Kidney glomerular epithelial cell (primary cell): Measurements from ENCODE around the gene WNT7B.

Experiments used
- DNase-seq: peaks from one replicate; lab custom pipeline; 2025; lab: John Stamatoyannopoulos, UW

The WNT7B gene

DNA sequence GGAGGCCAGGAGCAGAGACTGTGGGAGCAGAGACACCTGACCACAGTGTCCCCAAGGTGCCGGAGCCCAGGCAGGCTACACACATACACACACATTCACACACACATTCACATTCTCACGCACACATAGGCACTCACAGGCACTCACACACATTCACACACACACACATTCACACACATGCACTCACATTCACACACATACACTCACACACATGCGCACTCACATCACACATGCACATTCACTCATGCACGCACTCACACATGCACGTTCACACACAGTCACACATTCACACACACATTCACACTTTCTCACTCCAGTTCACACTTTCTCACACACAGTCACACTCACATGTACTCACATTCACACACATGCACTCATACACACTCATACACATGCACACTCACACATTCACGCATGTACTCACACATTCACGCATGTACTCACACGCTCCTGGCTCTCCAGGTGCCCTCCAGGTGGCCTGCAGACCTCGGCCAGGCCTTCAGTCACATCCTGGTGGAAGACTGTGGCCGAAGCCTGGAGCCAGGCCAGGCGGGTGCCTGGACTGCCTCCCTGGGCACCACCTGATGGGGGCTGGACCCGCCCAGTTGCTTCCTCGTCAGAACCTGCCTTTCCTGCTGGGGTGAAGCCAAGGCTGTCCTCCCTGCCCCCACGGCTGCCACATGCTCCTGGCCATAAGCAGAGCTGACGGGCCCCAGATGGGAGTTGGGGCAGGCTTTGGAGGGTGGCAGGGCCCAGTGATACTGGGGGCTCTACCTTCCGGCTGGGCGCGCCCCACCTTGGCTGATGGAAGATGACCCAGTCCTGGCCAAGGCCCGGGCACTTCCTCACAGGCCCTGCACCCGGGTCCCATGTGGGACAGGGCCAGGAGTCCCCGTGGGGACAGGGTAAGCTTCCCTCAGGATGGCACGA lies 89.5 kb downstream of the WNT7B start:
- DNase-seq = no peak

DNA sequence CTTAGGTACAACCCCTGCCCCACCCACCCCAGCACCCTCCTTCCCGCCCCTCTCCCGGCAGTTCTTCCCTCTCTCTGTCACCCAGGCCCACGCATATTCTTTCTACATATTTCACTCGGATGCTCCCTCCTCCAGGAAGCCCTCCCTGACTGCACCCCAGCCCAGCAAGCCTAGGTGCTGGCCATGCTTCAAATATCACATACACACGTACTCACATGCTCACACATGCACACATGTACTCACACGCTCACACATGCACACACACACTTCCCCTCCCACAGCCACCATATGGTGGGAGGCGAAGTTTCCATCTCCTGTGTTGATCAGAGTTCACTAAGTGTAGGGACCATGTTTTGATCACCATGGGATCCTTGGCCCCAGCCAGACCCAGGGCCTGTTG lies 90.4 kb downstream of the WNT7B start:
- DNase-seq = no peak

DNA sequence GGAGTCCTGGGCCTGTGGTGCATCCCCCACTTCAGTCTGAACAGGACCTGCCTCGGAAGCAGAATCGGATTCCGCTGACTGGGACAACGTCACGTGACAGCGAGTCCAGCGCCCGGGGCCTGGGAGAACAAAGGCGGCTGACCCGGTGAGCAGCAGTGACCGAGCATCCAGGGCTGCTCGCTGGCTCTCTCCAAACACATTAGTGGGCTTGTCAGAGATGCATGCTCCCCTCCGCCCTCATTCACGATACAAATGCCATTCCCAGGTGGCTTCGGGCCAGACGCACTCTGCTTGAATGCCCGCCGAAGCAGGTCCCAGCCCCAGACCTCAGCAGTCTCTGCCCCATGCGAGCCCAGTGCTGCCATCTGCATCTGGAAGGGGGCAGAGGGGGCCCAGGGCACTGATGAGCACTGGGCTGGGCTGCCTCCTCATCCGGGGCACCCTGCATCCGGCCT lies 91.0 kb downstream of the WNT7B start:
- DNase-seq = no peak

DNA sequence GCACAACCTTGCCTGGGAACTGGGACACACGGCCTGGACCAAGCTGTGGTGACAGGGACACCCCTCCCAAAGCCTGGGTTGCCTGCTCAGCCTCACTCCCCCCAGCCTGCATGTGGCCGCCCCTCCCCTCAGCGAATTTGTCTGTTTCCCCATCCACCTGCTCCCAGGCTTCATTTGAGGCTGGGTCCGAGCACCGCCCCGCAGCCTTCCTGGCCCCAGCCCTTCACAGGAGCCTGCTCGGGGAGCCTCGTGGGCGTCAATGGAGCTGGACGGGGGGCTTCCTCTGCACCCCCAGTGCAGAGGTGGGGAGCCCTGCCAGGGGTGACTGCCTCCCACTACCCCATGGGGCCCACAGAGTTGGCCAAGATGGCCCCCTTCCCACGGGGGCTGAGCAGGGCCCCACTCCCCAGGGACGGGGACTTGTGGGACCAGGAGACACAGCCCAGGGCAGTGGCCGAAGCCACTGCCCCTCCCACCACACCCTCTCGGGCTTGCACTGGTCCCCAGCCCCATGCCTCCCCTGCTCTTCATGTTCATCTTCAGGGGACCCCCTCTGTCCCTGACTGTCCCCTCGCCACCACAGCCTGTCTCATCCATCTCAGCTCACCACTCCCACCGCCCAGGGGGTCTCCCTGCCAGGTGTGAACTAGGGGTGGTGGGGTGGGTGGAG lies 91.7 kb downstream of the WNT7B start:
- no peak for DNase-seq

GRCh38 chr22:45884201-45885062 lies 92.5 kb downstream of the WNT7B start:
- DNase-seq = no peak

DNA sequence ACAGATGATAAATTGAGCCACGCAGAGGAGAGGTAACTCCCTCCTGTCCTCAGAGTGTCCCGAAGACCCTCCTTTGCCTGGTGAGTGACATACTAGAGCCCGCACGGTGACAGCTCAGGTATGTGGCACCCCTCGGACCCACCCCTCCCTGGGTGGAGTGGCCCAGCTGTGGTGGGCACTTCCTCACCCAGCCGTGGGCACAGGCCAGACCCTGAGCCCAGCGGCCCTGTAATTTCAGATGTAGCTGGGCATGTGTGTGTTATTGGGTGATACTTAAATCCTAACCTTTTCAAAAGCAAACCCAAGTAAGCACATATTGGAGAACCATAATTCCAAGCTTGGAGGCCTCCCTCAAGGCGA lies 93.2 kb downstream of the WNT7B start:
- DNase-seq = no peak

- no peak for DNase-seq
Measured at GRCh38 chr22:45882881-45883810, 93.8 kb downstream of the WNT7B start.

DNA sequence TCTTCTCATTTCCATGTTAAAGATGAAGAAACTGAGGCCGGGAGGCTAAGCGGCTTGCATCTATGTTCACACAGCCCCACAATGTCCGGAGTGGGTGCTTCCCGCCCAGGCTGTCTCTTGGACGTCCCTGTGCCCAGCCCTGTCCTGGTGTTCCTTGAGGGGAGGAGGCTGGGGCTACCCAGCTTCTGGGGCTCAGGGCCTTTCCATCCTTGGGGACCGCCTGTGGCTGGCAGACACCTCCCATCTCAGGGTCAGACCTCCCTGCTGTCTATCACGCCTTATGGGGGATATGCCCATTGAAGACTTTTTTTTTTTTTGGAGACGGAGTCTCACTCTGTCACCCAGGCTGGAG lies 95.5 kb downstream of the WNT7B start:
- no peak for DNase-seq

- DNase-seq = no peak
Measured at GRCh38 chr22:45880716-45881523, 96.0 kb downstream of the WNT7B start.

GRCh38 chr22:45880091-45880715 lies 96.8 kb downstream of the WNT7B start:
- no peak for DNase-seq

- no peak for DNase-seq
Measured at GRCh38 chr22:45879552-45879949, 97.4 kb downstream of the WNT7B start.

- no peak for DNase-seq
Measured at GRCh38 chr22:45878901-45879551, 97.9 kb downstream of the WNT7B start.

DNA sequence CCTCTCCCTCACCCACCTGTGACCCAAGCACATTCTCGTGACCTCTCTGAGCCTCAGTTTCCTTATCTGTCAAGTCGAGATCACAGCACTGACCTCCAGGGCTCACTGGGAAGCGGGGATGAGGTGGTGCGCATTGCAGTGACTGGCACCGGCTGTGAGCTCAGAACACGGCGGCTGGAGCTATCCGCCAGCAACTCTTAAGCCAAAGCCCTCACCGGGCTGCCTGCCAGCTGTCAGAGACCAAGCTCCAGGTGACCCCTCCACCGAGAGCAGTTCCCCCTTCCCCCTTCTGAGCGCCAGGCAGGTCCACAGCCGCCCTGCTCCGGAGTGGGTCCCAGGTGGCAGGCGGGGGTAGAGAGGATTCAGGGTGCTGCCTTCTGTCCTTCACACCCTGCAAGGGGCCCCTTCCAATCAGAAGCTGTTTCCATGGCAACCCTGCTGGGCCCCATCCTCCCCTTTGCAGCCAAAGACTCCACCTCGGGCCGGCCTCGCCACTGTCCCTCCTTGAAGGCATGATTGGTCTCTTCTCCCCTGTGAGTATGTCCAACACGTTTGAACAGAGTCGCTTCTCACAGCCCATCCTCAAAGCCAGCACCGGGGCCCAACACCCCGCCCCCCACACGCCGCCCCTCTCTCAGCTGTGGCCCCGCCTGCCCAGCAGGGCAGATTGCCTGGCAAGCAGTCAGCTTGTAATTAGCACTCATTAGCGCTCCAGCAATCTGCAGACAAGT lies 98.7 kb downstream of the WNT7B start:
- DNase-seq = no peak

GRCh38 chr22:45877651-45878050 lies 99.3 kb downstream of the WNT7B start:
- no peak for DNase-seq

DNA sequence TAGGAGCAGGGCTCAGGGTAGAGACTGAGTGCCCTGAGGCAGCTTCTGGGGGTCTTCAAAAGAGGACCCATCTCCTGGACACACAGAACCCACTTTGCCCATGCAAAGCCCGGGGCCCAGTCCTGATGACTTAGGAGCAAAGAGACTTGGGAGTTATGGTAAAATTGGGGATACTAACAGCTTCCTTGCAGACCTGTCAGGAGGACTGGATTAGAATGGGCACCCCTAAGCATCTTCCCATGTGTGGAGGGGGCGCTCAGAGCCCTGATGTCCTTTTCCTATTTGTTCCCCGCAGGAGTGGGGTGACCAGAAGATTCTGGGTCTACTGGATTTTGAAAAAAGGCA lies 100.0 kb downstream of the WNT7B start:
- no peak for DNase-seq

GRCh38 chr22:45876136-45877035 lies 100.6 kb downstream of the WNT7B start:
- DNase-seq = no peak

DNA sequence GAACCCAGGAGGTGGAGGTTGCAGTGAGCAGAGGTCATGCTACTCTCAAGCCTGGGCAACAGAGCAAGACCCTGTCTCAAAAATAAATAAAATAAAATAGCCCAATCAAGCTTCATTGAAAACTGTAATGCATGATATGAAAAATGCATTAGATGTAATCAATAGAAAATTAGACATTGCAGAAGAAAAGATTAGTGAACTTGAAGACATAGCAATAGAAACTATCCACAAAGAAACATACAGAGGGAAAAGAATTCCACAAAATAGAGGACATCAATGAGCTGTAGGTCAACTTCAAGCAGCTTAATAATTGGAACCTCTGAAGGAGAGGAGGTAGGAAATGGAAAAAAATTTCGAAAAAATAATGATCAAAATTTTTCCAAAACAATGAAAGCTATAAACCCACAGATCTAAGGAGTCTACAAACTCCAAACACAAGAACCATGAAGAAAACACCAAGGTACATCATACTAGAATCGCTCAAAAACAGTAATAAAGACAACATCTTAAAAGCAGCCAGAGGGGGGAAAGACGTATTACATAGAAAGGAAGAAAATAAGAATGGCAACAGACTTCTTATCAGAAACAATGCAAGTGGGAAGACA lies 104.2 kb downstream of the WNT7B start:
- DNase-seq = no peak

- no peak for DNase-seq
Measured at GRCh38 chr22:45871721-45872120, 105.2 kb downstream of the WNT7B start.
